Activated CD8-positive, alpha-beta memory T cell treated with anti-CD3 and anti-CD28 coated beads, Interleukin-2, amount 50 U/mL, for 1 hour (primary cell): ENCODE measurements around the gene ADIPOR2.

ENCODE experiments used
- DNase-seq: peaks from one replicate; pipeline ENCODE4 v3.0.0-alpha.2; 2020; ENCODE audit errors: extremely low read depth

ADIPOR2 gene

DNA sequence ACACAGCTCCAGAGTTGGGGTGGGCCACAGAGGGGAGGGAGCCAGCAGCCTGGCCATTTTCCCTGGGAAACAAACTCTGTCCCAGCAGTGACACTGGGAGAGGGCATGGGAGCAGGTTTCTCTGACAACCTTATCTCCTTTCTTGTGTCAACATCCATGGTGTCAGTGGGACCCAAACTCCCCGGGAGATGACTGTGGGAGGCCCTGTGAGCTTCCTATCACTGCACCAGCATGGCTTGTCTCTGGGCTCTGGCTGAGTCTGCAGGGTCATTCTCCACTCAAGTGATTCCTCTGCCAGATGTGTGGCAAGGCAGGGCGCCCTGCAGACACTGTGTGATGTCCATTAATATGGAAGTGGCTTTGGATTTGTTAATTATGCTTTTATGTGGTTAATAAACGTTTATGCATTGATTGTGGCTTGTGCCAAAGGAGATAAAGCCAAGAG, 139.6 kb downstream of the ADIPOR2 start:
- no peak for DNase-seq

DNA sequence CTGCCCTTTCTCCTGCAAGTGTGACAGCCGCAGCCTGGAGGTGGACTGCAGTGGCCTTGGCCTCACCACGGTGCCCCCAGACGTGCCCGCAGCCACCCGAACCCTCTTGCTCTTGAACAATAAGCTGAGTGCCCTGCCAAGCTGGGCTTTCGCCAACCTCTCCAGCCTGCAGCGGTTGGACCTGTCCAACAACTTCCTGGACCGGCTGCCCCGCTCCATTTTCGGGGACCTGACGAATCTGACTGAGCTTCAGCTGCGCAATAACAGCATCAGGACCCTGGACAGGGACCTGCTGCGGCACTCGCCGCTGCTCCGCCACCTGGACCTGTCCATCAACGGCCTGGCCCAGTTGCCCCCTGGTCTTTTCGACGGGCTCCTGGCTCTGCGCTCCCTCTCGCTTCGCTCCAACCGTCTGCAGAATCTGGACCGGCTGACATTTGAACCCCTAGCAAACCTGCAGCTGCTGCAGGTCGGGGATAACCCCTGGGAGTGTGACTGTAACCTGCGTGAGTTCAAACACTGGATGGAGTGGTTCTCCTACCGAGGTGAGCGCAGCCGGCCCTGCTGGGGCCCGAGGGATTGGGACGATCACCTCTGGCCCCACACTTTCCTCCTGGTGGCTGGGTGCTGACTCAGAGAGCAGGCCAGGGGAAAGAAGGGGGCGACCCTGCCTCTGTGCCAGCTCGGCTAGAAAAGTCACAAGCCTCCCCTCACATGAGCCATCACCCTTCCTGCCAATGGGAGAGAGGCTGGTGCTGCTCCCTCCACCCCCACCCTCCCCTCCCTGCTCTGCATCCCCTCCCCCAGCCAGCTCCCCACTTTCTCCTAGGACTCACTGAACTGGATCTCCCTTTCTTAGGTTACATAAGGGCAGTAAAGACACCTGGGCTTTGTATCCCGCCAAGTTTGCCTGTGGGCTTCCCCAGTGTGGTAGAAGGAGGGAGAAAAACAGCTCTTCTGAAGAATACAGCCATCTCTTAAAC, 140.4 kb downstream of the ADIPOR2 start:
- no peak for DNase-seq

DNA sequence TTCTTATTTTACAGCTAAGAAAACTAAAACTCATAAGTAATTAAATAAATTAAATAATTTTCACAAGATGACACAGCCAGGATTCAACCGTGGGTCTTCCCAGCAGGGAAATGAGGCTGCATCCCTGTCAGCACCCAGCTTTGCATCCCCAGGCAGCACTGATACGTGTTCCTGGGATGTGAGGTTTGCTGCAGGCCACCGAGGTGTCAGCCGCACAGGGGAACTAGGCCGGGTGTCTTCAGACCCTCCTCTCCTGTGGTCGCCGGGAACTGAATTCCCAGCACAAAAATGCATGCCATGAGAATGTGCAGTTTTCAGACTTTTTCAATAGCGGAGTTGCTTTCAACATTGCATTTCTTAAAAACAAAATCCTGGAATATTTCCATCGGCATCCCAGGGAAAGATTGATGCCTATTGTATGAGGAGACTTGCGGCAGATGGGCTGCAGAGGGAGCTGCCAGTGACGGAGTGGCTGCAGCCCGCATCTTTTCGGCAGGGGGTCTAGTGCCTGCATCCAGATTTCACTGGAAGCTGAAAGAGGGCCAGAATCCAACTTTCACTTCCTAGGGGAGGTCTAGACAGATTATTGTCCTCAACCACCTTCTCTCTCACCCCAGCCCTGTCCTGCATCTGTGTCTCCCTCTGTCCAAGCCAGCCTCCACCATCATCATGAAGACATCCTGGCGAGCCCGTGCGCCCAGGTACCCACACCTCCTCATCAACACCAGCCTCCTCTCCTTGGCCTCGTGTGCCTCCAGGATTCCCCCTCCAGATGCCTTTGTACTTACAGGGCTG, 142.1 kb downstream of the ADIPOR2 start:
- no peak for DNase-seq

DNA sequence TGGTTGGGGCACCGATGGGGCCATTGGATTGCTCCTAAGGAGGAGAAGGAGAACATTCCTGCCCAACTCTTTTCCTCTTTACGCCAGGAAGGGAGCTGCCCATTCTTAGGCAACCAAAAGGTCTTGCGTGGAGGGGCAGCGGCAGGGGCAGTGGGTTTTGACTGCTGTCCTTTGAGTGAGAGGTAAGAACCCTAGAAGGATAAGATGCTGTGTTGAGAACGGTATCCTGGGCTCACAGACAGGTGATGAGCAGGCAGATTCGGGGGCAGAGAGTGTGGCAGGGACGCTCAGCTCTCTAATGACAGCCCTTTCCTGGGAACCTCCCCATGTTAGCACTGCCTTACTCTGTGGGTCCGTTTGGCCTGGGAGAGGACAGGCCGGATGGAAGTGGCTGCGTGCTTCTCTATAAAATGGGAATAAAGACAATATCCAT, 142.7 kb downstream of the ADIPOR2 start:
- DNase-seq, result no peak

DNA sequence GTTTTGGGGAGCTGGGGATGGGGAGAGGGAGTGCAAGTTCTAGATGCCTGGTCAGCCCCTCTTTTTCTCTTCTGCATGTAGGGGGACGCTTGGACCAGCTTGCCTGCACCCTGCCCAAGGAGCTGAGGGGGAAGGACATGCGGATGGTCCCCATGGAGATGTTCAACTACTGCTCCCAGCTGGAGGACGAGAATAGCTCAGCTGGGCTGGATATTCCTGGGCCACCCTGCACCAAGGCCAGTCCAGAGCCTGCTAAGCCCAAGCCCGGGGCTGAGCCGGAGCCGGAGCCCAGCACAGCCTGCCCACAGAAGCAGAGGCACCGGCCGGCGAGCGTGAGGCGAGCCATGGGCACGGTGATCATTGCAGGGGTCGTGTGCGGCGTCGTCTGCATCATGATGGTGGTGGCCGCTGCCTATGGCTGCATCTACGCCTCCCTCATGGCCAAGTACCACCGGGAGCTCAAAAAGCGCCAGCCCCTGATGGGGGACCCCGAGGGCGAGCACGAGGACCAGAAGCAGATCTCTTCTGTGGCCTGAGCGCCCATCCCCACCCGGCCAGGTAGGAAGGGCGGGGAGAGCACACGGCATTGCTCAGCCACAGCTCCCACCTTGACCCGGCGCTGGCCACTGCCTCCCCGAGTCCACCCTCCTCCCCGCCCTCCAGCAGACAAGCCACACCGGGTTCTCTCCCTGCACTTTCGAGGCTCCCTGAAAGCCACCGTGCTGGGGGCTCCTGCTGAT, 143.5 kb downstream of the ADIPOR2 start:
- DNase-seq, result no peak

DNA sequence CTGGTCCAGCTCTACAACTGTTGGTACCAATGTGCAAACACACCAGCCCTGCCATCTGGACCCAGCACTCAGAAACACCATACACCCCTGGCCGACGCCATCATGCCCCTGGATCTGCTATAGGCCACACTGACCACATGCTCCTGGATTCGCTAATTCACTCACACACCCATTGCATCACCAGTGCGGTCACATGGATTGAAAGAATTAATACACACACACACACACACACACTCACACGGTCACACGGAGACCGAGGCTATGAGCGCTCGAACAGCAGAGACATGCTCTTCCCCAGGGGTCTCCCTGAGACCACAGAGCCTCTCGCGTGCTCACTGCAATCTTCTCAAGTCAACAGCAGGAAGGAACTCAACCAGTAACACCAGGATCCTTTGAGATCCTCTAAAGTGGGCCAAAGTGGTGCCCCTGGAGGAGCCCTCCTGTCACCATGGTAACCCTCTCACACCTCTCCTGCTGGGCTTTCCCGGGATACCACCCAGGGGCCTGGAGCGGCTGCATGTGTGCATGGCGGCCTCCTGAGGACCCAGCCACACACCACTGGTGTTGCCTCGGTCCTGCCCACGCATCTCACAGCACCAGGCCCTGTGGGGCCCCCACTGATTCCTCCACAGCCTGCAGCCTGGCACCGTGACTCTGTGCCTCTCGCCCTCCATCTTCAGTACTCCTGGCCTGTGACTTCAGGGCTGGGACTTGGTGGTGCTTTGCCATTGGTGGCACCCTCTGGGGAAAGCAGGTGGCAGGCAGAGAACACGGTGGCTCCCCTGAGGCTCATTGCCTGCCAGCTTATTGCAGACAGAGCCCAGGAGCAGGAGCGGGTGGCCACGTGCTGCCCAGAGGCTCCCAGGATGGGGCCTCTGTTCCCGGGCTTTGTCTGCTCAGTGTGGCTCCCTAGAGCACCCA, 144.6 kb downstream of the ADIPOR2 start:
- DNase-seq, result no peak

DNA sequence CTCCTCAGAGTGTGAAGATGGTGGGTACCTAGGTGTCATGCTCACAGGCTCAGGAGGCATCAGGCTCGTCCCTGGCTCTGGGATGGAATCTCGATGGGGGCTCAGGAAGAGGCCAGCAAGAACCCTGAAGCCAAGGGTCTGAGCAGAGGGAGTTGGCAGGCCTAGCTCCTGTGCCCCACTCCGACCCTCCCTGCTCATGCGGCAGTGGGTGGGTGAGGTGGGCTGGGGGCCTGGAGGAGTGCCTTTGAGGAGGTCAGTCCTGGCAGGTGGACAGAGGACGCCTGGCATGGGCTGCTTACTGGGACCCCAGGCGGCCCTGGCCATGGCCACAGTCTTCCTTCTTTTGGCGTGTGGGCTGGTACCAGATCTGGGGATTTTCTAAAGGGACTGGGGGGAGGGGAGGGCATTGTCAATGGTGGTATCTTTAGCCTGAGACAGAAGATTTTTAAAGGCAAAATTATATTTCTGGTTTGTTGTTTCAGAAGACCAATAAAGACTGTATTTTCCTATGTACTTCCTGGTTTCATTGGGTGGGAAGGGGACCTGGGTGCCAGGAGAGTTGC, 145.5 kb downstream of the ADIPOR2 start:
- no peak for DNase-seq

DNA sequence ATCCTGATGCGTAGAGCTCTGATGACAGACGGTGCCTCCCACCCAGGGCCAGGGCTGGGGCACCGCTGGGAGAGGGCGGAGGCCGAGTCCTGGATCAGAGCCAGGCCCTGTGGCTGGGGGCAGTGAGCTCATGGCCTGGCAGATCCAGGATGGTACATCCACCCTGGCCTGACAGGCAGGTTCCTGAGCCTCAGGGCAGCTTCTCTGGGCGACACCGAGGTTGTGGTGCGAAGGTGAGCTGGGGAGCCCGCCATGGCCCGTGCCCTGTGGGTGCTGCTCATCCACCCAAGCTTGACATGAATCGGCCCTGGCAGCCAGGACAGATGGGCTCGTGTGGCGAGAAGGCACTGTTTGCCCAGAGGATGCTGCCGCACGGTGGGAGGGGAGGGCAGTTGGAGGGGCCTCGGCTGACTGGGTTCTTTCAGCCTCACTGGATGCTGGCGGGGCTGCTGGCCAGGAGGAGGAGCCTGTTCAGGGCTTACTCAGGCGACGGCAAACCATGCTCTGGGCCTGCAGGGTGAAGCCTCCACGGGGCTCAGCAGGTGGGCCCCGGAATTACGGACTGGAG, 146.1 kb downstream of the ADIPOR2 start:
- DNase-seq, result no peak

DNA sequence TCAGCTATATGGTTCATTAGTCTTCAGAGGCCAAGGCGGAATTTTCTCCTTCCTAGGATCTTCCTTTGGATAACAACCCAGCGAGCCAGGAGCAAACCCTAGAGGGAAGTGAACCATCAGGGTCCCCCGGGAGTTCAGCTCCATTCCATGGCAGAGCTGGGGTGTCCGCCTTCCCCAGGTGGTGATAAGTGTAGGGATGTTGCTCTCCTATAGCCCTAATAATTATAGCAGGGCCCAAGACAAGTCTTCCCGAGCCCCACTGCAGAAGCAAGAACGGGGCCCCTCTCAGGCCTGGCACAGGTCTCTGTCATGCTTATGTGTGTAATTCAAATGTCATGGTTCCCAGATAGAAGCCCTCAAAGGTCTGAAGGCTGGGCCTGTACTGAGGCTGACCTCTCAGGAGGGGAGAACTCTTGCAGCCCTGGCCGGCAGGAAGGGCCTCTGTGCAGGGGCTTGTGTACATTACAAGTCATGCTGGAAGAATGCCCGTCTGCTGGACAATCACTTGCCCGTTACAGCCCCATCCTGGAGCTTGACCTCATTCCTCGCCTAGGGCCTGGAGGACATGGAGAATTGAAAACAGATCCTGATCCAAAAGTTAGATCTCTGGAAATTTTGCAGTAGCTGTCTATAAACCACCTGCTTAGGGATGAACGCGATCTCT, 146.8 kb downstream of the ADIPOR2 start:
- DNase-seq, result no peak
